Limb (tissue), 2 donors: Measurements from ENCODE around the gene TMLHE.
"Not testable (repeated sequence)": the region's sequence is repeated elsewhere in the genome, so short reads cannot be mapped to it uniquely, and the experiment has no call there.

Experiments used
- DNase-seq, 2 donors: peaks; one replicate each; pipeline ENCODE4 v3.0.0-alpha.2; 2016; ENCODE audit errors: extremely low spot score in 2 of 2

The TMLHE gene, protein sequence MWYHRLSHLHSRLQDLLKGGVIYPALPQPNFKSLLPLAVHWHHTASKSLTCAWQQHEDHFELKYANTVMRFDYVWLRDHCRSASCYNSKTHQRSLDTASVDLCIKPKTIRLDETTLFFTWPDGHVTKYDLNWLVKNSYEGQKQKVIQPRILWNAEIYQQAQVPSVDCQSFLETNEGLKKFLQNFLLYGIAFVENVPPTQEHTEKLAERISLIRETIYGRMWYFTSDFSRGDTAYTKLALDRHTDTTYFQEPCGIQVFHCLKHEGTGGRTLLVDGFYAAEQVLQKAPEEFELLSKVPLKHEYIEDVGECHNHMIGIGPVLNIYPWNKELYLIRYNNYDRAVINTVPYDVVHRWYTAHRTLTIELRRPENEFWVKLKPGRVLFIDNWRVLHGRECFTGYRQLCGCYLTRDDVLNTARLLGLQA

DNA sequence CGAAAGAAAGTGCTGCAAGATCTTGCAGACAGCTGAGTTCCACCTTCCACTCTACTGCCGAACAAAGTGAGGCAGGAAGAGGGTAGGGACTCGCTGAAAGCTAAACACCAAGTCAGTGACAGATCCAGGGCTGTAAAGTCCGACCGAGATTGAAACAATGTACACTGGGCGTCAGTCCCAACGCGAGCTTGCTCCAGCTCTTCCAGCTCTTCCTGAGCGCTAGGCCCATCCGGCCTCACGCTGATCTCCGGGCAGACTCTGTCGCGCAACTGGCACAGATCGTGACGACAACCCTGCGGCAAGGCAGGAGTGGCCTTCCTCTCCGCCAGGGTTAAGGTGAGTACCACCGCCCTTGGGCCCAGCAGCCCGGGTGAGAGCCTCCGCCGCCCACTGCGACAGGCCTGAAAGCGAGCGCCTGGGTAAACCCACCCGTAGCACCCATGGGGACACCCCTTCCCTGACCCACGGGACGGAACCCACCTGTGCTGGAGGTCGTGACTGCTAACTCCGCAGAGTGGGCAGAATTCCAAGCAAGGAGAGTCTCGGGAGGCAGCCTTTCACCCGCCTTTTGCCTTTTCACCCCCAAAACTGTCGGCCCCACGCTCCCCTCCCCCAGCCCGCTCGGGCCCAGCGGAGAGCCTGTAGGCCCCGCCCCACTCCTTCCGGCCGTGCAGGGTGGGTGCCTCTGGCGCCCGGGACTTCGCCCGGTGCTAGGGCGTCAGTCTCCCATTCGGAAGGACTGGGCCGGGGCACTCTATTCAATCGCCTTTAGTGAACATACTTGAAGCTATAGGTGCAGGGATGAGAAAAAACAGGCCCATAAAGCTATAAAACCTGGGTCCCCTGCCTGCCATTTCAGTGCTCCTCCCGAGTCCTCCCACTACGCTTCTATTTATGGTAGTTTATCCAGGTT lies at the start of gene TMLHE, which contains the start of gene SPRY3:
TSS of gene TMLHE (minus strand) at position 641 of the 913 bp plus-strand sequence. CDS start 67,676 bp downstream, outside the sequence.
TSS of gene SPRY3 (plus strand) at position 275 of the 913 bp plus-strand sequence.
- peak; percentile 15 to 77 for DNase-seq

DNA sequence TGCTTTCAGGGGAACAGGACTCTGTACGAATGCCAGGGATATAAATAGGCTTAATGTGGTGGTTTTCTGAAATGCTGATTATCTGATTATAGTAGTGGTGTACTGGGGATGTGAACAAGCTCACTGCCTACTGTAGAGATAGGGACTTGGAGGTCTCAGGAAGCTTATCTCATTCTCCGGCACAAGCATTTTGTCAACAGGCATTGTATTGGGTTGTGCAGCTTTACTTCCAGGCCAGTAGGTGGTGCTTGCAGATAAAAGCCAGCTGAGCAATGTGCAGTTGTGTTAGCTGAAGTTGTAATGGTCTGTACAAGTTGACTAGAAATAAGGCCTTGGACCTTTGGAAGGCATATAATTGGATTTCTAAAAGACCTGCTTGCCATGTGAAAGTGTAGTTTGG lies 49.5 kb upstream of the TMLHE start:
- DNase-seq, result no peak

DNA sequence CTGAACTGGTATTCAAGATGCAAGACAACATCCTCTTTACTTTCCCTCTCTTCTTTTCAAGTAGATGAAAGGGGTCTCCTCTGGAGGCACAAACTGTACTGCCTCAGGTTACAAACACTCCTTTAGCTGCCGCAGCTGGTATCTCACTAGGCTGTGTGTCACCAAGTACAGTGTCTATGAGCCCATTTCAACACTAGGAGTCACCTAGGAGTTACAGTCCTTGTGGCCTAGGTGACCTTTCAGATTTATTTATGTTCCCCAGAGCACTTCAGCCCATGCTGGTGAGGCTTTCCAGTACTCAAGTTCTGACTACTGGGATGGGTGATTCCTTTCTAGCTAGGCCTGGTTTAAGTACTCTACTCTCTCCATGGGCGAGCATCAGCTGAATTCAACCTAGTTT lies 32.4 kb upstream of the TMLHE start:
- DNase-seq, result no peak

DNA sequence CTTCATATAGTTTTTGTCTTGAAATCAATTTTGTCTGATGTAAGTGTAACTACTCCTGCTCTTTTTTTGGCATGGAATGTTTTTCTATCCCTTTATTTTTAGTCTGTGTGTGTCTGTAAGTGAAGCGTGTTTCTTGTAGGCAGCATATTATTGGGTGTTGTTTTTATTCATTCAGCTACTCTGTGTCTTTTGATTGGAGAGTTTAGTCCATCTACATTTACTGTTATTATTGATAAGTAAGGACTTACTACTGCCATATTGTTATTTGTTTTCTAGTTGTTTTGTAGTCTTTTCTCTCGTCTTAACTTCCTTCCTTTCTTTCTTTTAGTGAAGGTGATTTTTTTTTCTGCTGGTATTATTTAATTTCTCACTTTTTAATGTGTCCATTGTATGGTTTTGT lies 30.5 kb upstream of the TMLHE start:
- DNase-seq, result no peak

DNA sequence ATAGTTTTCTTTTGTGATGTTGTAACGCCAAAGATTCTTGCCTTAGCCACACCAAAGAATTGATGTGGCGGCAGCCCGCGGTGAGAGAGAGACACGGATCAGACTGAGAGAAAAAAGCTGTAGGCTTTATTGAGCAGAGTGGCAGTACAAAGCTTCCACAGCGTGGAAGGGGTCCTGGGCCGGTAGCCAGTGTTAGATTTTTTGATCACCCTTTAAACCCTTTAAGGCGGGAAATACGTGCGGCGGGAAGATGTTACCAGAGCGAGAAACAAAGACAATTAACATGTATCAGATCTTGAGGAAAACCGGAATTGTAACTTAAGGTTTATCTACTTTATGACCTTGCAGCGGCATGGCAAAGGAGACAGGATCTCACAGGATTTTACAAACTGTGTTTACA lies 28.6 kb upstream of the TMLHE start:
- peak in 1 of 2 donors; percentile 23 for DNase-seq

DNA sequence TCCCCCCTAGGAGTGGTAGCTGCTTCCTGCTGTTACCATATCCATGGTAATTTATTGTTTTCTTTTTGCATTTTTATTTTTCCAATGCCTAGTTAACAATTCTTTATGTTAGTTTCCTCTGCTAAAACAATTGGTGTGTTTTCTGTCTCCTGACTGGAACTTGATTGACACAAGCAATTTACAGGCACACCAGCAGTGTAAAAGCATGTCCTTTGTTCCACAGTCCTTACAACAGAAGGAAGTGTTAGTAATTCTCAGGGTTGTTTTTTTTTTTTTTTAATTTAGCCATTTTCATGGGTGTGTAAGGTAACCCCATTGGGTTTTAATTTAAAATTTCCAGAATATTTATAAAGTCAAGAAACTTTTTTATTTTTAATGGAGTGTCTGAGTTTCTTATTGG lies 25.0 kb upstream of the TMLHE start:
- no peak for DNase-seq

DNA sequence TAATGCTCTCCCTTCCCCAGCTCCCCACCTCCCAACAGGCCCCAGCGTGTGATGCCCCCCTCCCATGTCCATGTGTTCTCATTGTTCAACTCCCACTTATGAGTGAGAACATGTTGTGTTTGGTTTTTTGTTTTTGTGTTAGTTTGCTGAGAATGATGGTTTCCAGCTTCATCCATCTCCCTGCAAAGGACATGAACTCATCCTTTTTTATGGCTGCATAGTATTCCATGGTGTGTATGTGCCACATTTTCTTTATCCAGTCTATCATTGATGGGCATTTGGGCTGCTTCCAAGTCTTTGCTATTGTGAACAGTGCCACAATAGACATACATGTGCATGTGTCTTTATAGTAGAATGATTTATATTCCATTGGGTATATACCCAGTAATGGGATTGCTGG lies 22.3 kb upstream of the TMLHE start:
- not testable (repeated sequence) for DNase-seq

DNA sequence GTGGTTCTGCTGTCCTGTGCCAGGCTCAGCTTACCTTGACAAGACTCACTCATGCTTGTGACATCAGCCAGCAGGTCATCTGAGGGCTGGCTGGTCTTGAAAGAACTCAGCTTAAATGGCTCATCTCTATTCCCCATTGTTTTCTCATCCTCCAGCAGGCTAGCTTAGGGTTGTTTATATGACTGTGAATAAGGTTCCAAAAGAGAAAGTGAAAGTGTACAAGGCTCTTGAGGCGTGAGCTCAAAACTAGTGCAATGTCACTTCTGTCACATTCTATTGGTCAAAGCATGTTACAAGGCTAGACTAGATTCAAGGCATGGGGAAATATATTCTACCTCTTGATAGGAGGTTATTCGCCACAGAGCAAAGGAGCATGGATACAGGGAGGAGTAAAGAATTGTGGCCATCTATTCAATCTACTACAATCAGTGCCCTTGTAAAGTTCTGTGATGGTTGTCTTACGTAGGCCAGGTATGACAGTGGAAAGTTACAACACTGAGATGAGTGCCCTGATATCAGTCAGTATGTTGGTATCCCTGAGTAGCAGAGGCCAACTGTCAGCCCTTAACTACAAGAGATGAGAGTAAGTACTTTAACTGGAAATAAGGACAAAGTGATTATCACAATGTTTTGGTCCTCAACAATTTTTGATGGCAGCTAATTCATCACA lies 19.8 kb upstream of the TMLHE start:
- no peak for DNase-seq

DNA sequence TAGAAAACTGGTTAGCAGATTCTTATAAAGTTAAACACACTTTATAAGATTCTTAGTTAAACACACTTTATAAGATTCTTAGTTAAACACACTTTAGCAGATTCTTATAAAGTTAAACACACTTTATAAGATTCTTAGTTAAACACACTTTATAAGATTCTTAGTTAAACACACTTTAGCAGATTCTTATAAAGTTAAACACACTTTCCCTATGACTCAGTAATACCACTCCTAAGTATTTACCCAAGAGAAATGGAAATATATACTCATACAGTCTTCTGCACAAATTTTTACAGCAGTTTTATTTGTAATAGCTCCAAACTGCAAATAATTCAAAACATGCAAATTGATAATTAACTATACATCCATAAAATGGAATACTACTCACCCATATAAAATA lies 7.4 kb upstream of the TMLHE start:
- not testable (repeated sequence) for DNase-seq

DNA sequence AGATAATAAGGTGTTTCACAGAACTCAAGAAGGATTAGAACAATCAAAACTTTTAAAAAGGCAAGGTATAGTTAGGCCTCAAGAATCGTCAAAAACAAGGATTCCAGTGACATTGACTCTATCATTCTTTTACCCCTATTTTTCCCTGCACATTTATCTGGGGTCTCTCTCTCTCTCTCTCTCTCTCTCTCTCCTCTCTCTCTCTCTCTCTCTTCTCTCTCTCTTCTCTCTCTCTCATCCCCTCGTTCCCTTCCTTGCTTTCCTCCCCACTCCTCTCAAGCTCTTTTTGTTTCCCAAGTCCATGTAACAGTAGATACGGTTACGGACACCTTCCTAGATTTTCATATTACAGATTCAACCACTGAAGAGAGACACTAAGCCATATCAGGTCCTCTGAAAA lies 3.2 kb upstream of the TMLHE start:
- DNase-seq, result no peak

DNA sequence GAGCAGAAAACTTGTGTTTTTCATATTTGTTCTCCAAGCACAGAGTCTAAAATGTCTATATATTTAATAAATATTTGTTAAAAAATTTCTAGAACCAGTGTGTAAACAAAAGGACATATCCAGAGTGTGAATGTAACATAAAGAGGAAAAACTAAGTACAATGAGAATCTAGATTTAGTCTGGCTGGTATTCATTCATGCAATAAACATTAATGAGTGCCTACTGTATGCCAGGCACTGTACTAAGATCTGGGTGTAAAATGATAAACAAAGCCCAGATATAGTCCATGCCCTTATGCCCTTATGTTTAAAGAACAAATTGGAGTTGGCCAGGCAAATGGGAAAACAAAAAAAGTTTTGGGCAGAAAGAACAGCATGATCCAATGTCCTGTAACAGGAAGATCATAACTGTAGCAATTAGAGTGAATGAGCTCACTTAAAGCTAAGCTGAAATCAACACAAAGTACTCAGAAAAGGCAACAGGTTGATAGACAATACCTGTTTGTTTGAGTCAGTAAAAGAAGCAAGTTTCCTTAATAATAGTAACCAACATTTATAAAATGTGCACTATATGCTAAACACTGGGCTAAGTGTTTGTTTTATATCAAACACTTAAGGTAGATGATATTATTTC lies 1.3 kb upstream of the TMLHE start:
- DNase-seq, result no peak

DNA sequence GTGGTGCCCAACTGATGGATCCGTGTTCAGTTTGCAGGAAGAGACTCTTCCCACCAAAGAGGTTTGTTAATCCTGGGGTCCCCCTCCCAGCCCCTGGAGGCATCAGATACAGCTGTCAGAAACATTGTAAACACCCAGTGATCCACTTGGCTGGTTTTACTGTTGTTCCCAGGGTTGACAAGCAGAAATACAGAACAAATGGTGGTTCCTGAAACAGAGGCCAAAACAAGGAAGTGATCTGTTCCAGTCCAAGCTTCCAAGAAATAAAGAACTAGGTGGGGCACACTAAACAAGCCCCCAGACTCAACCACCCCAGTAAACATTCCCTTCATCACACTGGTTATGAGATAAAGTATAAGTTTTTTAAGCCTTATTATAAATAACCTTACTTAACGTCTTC lies 1.4 kb downstream of the TMLHE start:
- no peak for DNase-seq

DNA sequence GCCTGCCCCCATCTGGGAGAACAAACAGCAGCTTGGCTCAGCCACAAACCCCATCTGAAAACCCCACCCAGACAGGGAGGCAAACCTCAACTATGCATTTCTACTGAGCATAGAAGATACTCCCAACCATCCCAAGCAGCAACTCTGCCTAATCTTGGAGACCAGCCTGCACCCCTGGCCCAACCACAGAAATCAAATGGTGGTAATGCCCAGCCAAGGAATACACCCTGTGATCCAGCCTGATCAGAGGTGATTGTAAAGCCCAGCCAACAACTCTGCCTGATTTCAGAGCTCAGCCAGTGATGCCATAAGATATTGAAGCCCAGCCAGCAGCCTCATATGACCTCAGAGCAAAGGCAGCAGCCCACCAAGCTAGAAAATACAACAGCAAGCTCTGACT lies 19.8 kb downstream of the TMLHE start:
- DNase-seq, result no peak

DNA sequence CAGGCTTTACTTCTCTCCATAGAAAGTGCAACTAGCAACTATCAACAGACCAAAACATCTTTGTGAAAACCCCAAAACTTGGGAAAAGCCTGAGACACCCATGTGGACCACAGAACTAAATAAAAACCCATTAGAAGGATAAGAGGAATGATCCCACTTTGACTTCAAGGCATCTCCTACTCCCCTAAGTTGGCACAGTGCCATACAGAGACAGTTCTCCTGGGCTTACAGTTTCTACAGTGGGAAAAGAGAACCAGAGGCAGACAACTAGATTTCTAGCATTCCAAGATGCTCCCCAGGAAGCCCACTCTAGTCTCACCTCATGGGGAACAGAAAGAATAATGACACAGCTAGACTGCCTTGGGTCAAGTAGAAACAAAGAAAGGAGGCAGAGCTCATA lies 20.4 kb downstream of the TMLHE start:
- DNase-seq, result no peak

DNA sequence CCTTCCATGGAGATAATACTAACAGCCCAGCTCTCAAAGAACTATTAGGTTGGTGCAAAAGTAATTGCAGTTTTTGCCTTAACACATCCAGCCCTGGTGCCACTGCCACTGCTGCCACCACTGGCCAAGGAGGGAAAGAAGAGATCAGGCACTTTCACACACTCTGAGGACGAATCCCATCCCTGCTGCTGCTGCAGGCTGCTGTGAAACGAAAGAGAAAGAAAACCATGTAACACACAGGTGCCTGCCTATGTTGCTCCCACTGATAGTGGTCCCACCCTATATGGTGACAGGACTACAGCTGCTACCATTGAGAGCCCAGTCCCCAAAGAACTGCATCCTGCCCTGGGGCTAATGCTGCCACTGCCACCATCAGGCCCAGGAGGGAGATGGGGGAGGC lies 35.1 kb downstream of the TMLHE start:
- DNase-seq, result no peak

DNA sequence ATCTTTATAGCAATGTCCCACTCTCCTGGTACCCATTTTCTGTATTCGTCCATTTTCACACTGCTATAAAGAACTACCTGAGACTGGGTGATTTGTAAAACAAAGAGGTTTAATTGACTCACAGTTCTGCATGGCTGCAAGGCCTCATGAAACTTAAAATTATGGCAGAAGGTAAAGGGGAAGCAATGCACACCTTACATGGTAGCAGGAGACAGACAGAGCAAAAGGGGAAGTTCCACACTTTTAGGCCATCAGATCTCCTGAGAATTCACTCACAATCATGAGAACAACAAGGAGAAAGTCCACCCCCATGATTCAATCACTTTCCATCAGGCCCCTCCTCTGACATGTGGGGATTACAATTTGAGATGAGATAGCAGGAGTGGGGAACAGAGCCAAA lies 49.7 kb downstream of the TMLHE start:
- no peak for DNase-seq

DNA sequence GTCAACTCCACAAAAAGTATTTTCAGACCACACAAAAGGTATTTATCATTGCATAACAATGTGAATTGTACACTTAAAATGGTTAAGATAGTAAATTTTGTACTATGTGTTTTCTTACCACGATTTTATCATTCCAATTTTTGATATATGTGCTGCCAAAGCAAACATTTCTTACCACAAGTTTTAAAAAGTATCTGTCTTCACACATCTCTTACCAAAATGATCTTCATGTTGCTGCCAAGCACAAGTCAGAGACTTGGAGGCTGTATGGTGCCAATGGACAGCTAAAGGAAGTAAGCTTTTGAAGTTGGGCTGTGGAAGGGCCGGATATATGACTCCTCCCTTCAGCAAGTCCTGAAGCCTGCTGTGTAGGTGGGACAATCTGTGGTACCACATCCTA lies 67.9 kb downstream of the TMLHE start:
- DNase-seq, result no peak

DNA sequence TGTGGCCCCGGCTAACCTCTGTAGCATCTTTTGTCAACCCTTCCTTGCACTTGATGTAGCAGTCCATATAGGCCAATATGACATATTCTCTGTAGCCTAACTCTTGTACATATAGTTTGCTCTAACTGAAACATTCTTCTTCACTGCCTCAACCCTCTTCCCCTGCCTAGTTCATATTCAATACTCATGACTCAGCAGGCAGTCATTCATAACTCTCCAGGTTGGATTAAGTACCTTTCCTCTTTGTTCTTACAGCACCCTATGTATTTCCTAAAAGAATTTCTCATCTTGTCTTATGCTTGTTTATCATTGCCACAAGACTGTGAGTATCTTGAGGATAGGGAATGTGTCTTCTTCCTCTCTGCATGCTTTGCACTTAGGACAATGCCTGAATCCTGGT lies 76.9 kb downstream of the TMLHE start:
- DNase-seq, result no peak

DNA sequence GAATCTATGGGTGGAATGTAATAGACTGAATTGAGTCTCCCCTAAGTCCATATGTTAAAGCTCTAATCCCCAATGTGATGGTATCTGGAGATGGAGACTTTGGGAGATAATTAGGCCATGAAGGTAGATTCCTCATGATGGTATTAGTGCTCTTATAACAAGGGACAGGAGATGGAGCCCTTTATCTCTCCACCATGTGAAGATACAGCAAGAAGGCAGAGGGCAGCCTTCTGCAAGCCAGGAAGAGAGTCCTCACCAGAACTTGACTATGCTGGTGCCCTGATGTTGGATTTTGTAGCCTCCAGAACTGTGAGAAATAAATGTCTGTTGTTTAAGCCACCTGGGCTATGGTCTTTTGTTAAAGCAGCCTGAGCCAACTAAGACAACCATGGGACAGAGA lies 78.0 kb downstream of the TMLHE start:
- no peak for DNase-seq

DNA sequence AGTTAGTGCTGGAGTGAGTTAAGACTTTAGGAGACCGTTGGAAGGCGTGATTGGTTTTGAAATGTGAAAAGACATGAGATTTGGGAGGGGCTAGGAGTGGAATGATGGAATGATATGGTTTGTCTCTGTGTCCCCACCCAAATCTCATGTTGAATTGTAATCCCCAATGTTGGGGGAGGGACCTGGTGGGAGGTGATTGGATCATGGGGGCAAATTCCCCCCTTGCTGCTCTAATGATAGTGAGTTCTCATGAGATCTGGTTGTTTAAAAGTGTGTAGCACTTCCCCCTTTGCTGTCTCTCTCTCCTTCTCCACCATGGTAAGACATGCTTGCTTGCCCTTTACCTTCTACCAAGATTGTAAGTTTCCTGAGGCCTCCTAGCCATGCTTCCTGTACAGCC lies 85.7 kb downstream of the TMLHE start:
- not testable (repeated sequence) for DNase-seq

DNA sequence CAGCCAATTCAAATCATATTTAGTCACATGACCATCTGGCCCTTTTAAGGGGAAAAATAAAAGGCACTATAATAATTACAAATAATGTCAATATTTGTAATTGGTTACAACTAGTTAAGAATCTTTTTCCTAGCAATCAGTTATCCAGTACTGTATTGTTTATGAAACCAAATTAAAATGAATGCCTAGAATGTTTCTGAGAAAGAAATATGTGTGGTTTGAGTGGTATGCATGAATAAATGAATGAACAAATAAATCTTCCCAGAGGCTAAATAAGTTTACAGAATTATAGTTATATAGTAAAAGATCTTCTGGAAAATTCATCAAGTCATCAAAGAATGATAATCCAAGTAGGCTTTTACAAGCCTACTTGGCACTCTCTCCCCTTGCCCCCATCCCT lies 98.5 kb downstream of the TMLHE start:
- DNase-seq, result no peak
